ENCODE results near the gene ITPRID2.
"Not testable (repeated sequence)": the region's sequence is repeated elsewhere in the genome, so short reads cannot be mapped to it uniquely, and the experiment has no call there.

- TF ChIP-seq CTCF (IDR thresholded peaks at IDR 0.05 in 2 of 3, conservative IDR thresholded peaks at IDR 0.05 in 1 of 3; ENCODE audit: control insufficient read depth in 2 of 3, extremely low read depth in 1 of 3, insufficient read depth in 1 of 3, low read depth in 3 of 3, low read length in 3 of 3); EP300 (IDR thresholded peaks at IDR 0.05; ENCODE audit: borderline replicate concordance in 1 of 2, control insufficient read depth in 1 of 2, low read depth in 2 of 2, low read length in 2 of 2); REST (IDR thresholded peaks at IDR 0.05; ENCODE audit: low read depth, low read length); USF2 (IDR thresholded peaks at IDR 0.05; ENCODE audit: borderline replicate concordance, low read depth, low read length); JUNB (IDR thresholded peaks at IDR 0.05); TCF7 (IDR thresholded peaks at IDR 0.05; ENCODE audit: borderline replicate concordance); BACH1 (IDR thresholded peaks at IDR 0.05; ENCODE audit: borderline replicate concordance); YY1 (IDR thresholded peaks at IDR 0.05; ENCODE audit: low read depth, low read length); POLR2A (IDR thresholded peaks at IDR 0.05; ENCODE audit: low read depth, low read length); HCFC1 (IDR thresholded peaks at IDR 0.05; ENCODE audit: low read length); ASH2L (IDR thresholded peaks at IDR 0.05; ENCODE audit: borderline replicate concordance, low read depth); CHD1 (IDR thresholded peaks at IDR 0.05; ENCODE audit: low read depth, low read length); RCOR1 (conservative IDR thresholded peaks at IDR 0.05; ENCODE audit: low read depth, low read length): not testable (repeated sequence)
These were observed 64.3 kb downstream of the ITPRID2 start for GRCh38 chr2:181955866-181956265.
